CD4-positive, alpha-beta T cell treated with Interleukin-15 for 1 hour (primary cell): Measurements from ENCODE around the gene SPATA31C1.

Experiments used
- DNase-seq: peaks from one replicate; pipeline ENCODE4 v3.0.0-alpha.2; 2020

SPATA31C1 gene

DNA sequence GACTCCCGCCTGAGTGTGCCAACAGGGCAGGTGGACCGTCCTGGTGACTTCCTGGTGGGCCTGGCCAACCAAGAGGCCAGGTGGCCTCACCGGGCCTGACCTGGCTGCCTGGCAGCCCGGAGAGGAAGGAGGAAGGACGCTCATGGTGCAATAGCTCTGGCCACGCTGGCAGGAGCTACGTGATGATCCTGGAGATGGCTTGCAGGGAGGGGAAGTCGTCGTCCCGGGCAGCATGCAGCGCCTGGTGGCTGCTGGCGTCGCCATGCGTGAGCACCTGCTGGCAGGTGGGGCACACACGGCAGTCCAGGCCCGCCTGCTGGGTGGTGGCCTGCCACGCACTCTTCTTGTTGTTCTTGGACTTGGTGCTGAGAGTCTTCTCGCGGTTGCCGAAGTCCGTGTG, 26.3 kb downstream of the SPATA31C1 start:
- DNase-seq = no peak

DNA sequence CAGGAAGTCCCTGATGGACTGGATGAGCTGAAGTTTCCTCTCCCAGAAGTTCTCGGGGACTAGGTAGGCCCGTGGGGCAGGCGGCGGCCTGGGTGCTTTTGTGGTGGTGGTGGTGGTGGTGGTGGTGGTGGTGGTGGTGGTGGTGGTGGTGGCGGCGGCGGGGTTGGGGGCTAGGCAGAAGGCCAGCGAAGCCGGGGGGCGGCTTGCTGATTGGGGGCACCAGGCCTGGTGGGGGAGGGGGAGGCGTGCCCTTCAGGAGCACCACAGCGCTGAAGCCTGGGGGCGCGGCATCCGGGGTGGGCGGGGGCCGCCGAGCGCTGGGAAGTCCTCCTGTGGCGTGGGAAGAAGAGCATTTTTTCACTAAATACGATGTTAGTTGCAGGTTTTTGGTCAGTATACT, 26.9 kb downstream of the SPATA31C1 start:
- no peak for DNase-seq

DNA sequence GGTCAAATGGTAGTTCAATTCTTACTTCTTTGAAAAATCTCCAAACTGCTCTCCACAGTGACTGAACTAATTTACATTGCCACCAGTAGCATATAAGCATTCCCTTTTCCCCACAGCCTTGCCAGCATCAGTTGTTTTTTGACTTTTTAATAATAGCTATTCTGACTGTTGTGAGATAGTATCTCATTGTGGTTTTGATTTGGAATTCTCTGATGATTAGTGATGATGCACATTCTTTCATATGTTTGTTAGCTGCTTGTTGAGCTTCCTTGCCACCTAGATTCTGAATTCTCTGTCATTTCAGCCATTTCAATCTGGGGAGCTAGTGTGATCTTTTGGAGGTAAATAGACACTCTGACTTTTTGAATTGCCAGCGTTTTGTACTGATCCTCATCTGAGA, 32.5 kb downstream of the SPATA31C1 start:
- no peak for DNase-seq

DNA sequence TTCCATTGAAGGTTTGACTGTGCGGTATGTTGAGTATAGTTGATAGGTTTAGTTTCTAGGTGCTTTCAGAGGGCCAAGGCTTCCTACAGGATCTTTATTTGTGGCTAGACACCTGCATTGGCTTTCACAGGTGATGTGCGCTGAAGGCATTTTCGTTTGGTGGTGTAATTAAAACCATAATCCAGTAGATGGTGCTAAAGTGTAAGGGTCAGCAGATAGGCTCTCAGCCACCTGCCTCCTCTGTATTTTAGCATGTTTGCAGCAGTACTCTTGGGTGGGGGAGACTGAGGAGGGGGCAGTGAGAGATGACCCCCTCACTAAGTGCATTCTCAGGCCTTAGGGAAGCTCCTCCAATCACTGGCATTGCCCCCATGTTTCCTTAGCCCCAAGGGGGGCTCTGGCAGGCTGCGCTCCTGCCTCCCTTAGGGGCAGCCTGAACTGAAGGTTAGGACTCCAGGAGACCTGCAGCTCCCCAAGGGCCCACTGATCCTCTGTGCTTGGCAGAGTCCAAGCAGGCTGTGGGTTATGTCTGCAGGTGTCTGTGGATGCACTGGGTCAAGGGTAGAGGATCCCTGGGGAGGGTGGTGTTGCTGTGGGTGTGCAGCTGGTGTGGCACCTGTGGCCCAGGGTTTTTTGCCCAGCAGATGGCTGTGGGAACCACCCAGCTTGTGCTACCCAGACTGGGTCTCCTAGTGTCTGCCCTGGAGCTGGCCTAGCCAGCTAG, 33.2 kb downstream of the SPATA31C1 start:
- DNase-seq = no peak

DNA sequence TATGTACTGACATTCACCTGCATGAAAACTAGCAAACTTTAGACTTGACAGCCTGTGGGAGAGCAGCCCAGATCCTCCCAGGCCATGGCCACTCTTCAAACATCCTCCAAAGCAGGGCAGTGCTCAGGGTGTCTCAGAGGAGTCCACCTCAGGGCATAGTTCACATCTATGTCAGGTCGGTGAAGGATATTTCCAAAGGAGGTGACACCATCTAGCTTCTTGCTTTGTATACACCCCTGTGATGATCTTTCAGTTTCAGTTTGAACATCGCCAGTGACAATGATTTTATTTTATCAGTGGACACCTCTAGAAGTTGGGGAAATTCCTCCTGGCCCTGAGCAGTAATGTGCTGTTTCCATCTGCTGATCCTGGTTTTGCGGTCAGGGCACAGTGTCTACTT, 36.5 kb downstream of the SPATA31C1 start:
- no peak for DNase-seq

DNA sequence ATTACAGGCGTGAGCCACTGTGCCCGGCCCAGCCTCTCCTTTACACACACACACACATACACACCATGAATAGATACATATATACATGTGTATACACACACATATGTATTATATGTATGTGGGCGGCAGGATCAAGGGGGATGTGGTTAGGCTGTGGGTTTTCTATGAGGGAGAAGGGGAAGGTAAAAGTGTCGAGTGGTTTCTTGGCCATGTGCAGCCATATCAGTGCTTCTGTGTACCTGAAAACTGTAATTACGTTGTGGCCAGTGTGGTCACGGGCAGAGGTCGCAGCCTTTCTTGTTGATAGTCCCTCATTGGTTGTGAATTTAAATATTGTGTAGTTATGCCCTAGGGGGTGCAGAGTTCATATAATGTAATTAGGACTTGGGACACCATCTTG, 40.1 kb downstream of the SPATA31C1 start:
- no peak for DNase-seq

DNA sequence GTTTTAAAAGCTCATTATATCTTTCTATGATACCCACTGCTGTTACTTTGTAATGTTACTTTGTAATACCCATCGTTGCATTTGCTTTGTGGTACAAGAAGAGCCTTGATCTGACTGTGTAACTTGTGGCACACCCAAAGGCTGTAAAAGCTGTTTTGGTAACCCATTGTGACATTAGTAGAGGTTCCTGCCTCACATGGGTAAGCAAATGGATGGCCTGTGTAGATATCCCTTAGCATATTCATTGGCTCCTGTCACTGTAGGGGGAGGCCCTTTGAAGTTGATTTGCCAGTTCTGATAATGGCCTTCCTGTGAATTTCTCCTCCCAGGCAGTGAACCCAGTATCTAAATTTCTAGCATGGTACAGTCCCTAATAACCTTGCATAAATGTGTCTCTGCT, 40.8 kb downstream of the SPATA31C1 start:
- DNase-seq = no peak

DNA sequence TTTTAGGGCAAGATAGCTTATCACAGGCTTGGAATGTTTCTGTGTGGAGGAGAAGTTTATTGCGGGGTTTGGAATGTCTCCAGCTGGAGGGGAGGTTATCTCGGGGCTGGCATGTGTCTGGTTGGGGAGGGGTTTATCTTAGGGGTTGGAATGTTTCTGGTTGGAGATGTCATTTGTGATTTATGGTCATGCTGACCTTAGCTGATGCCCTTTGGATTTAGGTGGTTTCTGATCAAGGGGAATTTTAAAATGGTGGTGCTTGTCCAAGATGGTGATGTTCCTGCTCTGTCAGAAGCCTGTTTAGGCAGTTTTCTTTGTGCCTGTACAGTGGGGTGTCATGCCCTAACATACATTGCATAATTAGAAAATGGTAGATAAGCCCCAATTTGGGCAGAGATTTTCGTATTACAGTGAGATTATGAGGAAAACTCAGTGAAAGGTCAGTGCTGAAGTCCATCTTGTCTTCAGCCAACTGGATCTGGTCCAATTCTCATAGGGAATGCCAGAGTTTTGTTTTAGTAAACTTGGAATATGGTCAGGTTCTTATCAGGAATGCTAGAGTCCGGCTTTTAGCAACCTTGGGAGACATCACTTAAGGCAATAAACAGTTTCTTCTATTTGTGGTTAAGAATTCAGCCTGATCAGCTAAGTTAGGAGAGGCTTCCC, 42.3 kb downstream of the SPATA31C1 start:
- no peak for DNase-seq

DNA sequence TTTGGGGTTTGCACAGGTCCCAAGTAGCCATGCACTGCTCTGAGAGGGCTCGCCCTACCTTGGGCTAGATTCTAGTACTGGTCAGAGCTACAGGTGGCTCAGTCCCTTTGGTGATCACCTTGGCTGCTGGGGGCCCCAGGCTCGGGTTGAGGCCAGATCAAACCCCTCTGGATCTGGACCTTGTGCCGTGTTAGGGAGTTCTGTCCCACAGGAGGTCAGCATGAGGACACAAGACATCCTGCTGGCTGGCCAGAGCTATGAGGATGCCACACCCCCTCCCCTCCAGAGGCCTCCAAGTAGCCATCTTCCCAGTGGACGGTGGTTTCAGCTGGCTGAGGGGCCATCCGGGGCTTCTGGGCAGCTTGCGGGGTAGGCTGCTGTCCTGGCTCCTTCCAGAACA, 46.0 kb downstream of the SPATA31C1 start:
- no peak for DNase-seq

DNA sequence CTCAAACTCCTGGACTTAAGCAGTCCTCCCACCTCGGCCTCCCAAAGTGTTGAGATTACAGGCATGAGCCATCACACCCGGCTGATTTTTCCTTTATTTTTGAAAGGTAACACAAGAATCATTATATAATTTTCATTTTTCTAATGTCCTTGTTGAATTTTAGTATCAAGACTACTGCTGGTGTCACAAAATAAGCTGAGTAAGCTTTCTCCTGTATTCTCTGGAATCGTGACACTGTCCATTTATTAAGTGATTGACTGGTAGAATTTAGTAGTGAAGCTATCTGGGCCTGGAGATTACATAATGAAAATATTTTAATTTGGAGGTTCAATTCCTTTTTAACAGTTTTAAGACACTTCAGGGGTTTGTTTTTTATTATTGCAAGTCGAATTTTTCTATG, 47.1 kb downstream of the SPATA31C1 start:
- DNase-seq = no peak

DNA sequence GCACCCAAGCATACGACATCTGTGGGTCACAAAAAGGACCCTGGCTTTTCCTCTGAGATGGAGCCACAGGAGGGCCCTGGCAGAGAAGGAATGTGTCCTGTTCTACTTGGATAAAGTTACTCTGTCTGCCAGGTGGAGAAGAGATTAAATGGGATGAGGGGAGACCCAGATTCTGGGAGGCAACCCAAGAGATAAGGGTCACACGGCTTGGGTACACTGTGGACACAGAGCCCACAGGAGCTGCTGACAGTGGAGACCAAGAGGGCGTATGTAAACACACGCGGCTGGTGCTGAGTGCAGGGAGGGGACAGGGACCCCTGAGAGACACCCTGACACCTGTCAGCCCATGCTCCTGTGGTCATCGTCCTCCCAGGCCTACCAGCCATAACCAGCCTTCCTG, 50.4 kb downstream of the SPATA31C1 start:
- DNase-seq = no peak

DNA sequence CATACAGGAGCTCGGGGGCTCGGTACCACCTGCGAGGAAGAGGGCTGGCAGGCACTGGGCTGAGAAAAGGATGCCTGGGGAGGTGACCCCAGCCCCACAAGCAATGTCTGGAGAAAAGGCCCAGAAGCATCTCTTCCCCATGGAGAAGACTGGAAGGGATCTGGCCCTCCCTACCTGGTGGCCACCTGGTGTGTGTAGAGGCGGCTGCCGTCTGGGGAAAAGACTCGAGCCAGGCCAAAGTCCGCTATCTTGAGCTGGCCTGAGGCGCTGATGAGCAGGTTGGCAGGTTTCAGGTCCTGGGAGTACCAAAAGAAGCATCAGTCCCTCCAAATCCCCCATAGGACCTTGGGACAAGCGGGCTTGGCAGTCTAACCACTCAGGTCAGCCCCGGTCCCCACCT, 52.8 kb downstream of the SPATA31C1 start:
- no peak for DNase-seq

DNA sequence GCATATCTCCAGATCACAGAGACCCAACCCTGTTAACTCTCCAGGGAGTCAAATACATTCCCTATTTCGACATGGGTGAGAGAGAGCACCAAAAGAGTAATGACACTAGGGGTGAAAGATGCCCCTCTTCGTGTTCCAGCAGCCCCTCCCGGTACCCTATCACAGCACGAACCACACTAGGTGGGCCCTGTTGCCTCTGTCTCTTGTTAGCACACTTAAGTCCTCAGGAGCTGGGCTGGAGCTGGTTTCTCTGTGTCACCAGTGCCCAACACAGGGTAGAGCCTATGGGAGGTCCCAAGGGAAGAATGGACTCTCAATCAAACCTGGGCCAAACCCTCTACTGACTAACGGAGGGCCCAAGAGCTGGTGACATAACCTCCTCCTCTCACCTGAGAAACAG, 55.4 kb downstream of the SPATA31C1 start:
- no peak for DNase-seq
